ENCODE results near the gene KIAA1191. TPM values are rescaled to one million over a fixed set of nuclear protein-coding genes. Genes with fewer than 3 reads are reported as not detected.

Gene KIAA1191
- total and polyA plus RNA-seq, 9 of the 15 experiments (the other 6 are each of a cell fraction or from before 2014, with no cell fraction given) = 31.0 to 80.2 (median 45.7) TPM

DNA sequence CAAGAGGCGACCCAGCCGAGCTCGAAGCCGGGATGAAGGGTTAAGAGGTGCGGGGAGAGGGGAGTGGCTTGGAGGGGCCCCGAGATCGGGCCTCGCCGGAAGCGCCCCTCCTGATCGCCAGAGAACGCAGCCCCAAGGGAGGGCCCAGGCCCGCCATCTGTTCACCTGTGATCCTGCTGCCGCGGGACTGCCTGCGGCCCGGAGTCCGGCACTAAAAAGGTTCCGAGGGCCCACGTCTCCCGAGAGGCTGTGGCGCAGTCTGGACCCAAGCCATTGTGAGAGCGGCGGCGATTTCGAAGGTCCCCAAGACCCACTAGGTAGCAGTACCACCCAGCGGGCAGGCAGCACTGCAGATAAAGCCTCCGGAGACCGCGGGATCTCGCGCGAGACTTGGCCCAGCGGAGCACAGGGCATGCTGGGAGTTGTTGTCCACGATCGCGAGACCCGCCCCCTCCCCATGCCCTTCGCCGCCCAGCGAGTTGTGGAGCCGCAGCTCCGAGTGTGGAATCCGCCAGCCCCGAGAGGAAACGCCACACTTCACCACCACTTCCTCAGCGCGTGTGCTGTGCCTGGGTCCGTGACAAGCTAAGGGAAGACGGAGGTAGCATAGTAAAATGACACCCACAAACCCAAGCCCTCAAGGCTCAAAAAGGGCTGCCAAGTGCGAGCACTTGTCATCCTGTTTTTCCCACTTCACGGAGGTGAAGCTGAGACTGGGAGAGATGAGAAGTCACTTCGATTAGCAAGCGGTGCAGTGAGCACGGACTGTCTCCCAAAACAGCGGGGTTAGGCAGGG lies at the start of gene KIAA1191 (continued):
- TF ChIP-seq, protein P1, sequence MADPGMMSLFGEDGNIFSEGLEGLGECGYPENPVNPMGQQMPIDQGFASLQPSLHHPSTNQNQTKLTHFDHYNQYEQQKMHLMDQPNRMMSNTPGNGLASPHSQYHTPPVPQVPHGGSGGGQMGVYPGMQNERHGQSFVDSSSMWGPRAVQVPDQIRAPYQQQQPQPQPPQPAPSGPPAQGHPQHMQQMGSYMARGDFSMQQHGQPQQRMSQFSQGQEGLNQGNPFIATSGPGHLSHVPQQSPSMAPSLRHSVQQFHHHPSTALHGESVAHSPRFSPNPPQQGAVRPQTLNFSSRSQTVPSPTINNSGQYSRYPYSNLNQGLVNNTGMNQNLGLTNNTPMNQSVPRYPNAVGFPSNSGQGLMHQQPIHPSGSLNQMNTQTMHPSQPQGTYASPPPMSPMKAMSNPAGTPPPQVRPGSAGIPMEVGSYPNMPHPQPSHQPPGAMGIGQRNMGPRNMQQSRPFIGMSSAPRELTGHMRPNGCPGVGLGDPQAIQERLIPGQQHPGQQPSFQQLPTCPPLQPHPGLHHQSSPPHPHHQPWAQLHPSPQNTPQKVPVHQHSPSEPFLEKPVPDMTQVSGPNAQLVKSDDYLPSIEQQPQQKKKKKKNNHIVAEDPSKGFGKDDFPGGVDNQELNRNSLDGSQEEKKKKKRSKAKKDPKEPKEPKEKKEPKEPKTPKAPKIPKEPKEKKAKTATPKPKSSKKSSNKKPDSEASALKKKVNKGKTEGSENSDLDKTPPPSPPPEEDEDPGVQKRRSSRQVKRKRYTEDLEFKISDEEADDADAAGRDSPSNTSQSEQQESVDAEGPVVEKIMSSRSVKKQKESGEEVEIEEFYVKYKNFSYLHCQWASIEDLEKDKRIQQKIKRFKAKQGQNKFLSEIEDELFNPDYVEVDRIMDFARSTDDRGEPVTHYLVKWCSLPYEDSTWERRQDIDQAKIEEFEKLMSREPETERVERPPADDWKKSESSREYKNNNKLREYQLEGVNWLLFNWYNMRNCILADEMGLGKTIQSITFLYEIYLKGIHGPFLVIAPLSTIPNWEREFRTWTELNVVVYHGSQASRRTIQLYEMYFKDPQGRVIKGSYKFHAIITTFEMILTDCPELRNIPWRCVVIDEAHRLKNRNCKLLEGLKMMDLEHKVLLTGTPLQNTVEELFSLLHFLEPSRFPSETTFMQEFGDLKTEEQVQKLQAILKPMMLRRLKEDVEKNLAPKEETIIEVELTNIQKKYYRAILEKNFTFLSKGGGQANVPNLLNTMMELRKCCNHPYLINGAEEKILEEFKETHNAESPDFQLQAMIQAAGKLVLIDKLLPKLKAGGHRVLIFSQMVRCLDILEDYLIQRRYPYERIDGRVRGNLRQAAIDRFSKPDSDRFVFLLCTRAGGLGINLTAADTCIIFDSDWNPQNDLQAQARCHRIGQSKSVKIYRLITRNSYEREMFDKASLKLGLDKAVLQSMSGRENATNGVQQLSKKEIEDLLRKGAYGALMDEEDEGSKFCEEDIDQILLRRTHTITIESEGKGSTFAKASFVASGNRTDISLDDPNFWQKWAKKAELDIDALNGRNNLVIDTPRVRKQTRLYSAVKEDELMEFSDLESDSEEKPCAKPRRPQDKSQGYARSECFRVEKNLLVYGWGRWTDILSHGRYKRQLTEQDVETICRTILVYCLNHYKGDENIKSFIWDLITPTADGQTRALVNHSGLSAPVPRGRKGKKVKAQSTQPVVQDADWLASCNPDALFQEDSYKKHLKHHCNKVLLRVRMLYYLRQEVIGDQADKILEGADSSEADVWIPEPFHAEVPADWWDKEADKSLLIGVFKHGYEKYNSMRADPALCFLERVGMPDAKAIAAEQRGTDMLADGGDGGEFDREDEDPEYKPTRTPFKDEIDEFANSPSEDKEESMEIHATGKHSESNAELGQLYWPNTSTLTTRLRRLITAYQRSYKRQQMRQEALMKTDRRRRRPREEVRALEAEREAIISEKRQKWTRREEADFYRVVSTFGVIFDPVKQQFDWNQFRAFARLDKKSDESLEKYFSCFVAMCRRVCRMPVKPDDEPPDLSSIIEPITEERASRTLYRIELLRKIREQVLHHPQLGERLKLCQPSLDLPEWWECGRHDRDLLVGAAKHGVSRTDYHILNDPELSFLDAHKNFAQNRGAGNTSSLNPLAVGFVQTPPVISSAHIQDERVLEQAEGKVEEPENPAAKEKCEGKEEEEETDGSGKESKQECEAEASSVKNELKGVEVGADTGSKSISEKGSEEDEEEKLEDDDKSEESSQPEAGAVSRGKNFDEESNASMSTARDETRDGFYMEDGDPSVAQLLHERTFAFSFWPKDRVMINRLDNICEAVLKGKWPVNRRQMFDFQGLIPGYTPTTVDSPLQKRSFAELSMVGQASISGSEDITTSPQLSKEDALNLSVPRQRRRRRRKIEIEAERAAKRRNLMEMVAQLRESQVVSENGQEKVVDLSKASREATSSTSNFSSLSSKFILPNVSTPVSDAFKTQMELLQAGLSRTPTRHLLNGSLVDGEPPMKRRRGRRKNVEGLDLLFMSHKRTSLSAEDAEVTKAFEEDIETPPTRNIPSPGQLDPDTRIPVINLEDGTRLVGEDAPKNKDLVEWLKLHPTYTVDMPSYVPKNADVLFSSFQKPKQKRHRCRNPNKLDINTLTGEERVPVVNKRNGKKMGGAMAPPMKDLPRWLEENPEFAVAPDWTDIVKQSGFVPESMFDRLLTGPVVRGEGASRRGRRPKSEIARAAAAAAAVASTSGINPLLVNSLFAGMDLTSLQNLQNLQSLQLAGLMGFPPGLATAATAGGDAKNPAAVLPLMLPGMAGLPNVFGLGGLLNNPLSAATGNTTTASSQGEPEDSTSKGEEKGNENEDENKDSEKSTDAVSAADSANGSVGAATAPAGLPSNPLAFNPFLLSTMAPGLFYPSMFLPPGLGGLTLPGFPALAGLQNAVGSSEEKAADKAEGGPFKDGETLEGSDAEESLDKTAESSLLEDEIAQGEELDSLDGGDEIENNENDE (IDR thresholded peaks at IDR 0.05; ENCODE audit: low read depth, low read length) = no peak
- TF ChIP-seq, protein P2, sequence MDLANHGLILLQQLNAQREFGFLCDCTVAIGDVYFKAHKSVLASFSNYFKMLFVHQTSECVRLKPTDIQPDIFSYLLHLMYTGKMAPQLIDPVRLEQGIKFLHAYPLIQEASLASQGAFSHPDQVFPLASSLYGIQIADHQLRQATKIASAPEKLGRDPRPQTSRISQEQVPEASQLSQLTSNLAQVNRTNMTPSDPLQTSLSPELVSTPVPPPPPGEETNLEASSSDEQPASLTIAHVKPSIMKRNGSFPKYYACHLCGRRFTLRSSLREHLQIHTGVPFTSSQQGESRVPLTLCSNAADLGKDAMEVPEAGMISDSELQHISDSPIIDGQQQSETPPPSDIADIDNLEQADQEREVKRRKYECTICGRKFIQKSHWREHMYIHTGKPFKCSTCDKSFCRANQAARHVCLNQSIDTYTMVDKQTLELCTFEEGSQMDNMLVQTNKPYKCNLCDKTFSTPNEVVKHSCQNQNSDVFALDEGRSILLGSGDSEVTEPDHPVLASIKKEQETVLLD (IDR thresholded peaks at IDR 0.05) = peak; percentile 8
- TF ChIP-seq, protein P3, sequence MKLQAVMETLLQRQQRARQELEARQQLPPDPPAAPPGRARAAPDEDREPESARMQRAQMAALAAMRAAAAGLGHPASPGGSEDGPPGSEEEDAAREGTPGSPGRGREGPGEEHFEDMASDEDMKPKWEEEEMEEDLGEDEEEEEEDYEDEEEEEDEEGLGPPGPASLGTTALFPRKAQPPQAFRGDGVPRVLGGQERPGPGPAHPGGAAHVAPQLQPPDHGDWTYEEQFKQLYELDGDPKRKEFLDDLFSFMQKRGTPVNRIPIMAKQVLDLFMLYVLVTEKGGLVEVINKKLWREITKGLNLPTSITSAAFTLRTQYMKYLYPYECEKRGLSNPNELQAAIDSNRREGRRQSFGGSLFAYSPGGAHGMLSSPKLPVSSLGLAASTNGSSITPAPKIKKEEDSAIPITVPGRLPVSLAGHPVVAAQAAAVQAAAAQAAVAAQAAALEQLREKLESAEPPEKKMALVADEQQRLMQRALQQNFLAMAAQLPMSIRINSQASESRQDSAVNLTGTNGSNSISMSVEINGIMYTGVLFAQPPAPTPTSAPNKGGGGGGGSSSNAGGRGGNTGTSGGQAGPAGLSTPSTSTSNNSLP (IDR thresholded peaks at IDR 0.05; ENCODE audit: borderline replicate concordance, low read depth, low read length) = no peak
- TF ChIP-seq, protein P4, sequence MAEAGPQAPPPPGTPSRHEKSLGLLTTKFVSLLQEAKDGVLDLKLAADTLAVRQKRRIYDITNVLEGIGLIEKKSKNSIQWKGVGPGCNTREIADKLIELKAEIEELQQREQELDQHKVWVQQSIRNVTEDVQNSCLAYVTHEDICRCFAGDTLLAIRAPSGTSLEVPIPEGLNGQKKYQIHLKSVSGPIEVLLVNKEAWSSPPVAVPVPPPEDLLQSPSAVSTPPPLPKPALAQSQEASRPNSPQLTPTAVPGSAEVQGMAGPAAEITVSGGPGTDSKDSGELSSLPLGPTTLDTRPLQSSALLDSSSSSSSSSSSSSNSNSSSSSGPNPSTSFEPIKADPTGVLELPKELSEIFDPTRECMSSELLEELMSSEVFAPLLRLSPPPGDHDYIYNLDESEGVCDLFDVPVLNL (CRISPR knock-in tag; IDR thresholded peaks at IDR 0.05; ENCODE audit: low read depth) = no peak
- TF ChIP-seq SMARCA5 (IDR thresholded peaks at IDR 0.05) (peak; percentile 92), RAD21 (CRISPR knock-in tag; conservative IDR thresholded peaks at IDR 0.05 in 1 of 2, IDR thresholded peaks at IDR 0.05 in 1 of 2) (peak; percentile 56 to 59), ZNF224 (CRISPR knock-in tag; IDR thresholded peaks at IDR 0.05) (no peak), ZNF589 (CRISPR knock-in tag; IDR thresholded peaks at IDR 0.05; ENCODE audit: low read depth) (no peak), TOE1 (IDR thresholded peaks at IDR 0.05; ENCODE audit: borderline replicate concordance) (peak; percentile 18; the same call in 1 of the 2 replicates), TOE1 (CRISPR knock-in tag; IDR thresholded peaks at IDR 0.05; ENCODE audit: borderline replicate concordance, low read depth) (peak; percentile 92; the same call in 1 of the 2 replicates)
